Suppressor macrophage (primary cell): Measurements from ENCODE around the gene PPP1R7.
A peak's percentile ranks its signal among the peaks of the same experiment; 100 is the strongest.

Experiments
- DNase-seq, 4 experiments: peaks; one replicate each; pipeline ENCODE4 v3.0.0-alpha.2; 2020 to 2022

Gene PPP1R7

GRCh38 chr2:241120440-241120839 is 29.8 kb upstream of the PPP1R7 start:
- no peak for DNase-seq

DNA sequence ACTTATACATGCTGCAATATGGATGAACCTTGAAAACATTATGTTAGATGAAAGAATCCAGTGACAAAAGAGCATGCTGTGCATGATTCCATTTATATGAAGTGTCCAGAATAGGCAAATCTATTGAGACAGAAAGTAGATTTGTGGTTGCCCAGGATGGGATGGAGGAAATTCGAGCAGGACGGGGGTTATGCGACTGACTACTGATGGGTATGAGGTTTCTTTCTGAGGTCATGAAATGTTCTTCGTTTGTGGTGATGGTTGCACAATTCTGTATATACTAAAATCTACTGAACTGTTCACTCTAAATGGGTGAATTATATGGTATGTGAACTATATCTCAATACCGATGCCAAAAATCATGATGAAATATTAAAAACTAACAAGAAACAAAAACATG is 29.3 kb upstream of the PPP1R7 start:
- no peak for DNase-seq

- DNase-seq = no peak
These were observed 27.8 kb upstream of the PPP1R7 start for GRCh38 chr2:241122376-241123002.

DNA sequence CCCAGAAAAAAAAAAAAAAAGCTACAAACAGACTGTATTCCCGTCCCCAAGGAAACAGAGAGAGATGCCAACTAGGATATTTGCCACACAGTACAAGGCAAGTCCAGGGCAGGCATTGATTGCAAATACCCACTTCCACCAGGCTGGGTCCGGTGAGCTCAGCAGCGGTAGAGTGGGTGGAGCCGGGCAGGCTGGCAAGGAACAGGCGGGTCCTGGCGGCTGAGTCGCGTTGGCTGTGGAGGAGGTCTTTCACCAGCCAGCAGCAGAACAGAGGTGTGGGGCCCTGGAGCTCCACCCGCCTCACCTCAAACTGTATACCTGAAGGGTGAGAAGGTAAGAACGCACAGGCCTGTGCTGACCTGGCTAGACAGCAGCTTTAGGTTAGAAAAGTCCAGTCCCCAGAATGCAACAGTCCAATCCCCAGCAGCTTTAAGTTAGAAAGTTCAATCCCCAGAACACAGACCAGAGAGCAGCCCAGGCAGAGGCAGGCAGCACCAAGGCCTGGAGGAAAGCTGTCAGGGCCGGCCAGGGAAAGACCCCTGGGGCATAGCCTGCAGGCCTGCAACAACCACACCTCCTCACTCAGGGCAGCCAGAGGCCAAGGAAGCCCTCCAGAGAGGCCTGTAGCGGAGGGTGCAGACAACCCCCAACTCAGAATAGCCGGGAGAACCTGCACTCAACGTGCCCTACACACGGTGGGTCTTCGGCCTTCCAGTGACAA is 26.3 kb upstream of the PPP1R7 start:
- no peak for DNase-seq

DNA sequence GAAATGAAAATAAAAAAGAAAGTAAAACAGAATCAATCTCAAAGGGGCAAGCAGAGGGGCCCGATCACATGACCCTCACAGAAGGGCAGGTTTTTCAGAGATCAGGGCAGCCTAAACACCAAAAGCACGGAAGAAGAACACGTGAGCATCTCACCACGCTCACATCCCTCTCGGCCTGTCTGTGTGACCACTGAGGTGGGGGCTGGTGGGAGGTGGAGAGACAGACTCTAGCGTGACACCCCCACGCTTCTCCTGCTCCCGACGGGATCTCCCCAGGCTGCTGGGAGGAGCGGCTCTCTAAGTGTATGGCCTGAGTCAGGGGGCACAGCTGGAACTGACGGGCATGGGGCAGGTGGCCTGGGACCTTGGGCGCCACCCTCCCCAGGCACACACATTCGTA is 24.6 kb upstream of the PPP1R7 start:
- DNase-seq = no peak

- DNase-seq = no peak
These were observed 24.1 kb upstream of the PPP1R7 start for GRCh38 chr2:241126201-241126611.

- no peak for DNase-seq
These were observed 23.5 kb upstream of the PPP1R7 start for GRCh38 chr2:241126771-241127202.

DNA sequence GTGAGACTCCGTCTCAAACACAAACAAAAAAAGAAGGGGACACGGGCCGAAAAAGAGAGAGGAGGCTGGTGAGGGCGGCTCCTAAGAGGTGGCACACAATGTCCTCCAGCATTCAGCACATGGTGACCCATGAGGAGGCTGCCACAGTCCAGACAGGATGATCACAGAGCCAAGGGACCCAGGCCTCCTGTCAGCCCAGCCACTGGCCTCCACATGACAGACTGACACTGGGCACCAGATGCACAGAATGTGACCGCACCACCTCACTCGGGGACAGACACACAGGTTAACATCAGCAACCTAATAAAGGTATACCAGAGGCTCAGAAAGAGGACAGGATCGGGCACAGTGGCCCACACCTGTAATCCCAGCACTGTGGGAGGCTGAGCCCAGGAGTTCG is 22.0 kb upstream of the PPP1R7 start:
- no peak for DNase-seq

GRCh38 chr2:241129086-241129871 is 21.0 kb upstream of the PPP1R7 start:
- peak in 1 of 4 experiments; percentile 11 for DNase-seq

- DNase-seq = no peak
These were observed 20.0 kb upstream of the PPP1R7 start for GRCh38 chr2:241130316-241130715.

- DNase-seq = no peak
These were observed 18.7 kb upstream of the PPP1R7 start for GRCh38 chr2:241131531-241131930.

GRCh38 chr2:241132538-241133435 is 17.5 kb upstream of the PPP1R7 start:
- DNase-seq = no peak

GRCh38 chr2:241133436-241133820 is 16.8 kb upstream of the PPP1R7 start:
- DNase-seq = no peak

GRCh38 chr2:241134711-241135110 is 15.6 kb upstream of the PPP1R7 start:
- no peak for DNase-seq

DNA sequence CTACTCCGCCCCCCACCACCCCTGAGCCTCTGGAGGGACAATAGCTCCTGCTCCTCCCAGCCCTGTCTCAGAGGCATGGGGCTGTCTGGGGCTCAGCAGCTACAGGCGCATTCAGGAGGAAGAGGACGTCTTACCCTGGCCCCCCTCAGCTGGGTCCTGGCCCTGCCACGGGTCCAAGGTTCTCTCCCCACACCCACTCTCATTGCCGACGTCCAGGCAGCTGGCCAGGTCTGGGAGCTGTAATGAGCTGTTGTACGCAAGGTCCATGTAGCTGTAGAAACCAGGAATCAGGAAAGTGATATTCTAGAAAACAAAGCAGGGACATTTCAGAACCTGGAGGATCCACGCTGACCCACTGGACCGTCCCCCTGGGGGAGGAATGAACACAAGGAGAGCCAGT is 14.5 kb upstream of the PPP1R7 start:
- no peak for DNase-seq

GRCh38 chr2:241136191-241136590 is 14.1 kb upstream of the PPP1R7 start:
- DNase-seq = no peak

- DNase-seq = no peak
These were observed 13.5 kb upstream of the PPP1R7 start for GRCh38 chr2:241136661-241137260.

GRCh38 chr2:241137276-241138190 is 12.7 kb upstream of the PPP1R7 start:
- no peak for DNase-seq

DNA sequence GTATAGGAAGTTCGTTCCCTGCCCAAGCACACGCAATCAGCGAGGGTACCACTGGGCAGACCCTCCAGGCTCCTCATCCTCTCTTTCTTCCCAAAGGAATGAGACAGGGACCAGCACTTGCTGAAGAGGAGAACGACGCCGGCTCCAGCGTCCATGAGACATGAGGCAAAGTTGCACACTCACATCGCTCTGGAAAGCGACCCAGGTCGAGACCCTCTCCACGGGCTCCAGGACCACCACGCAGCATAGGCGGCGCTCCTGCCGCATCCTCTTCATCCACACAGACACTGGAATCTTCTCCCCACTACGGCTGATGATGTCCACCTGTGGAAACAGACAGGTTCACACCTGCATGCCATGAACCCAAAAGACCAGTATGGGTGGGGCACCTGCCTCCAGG is 11.8 kb upstream of the PPP1R7 start:
- DNase-seq = no peak

- no peak for DNase-seq
These were observed 10.5 kb upstream of the PPP1R7 start for GRCh38 chr2:241139531-241140444.
